PC-9 (cell line): Measurements from ENCODE around the gene C3orf70. TPM values are rescaled to one million over a fixed set of nuclear protein-coding genes. Genes with fewer than 3 reads are reported as not detected.

Experiments
- BruUV-seq: library from RNA; stranded (reverse); fragments of 400-500 nt; replicated peaks from 2 replicates; lab custom pipeline; 2021; lab: Mats Ljungman, UMichigan
- CTCF ChIA-PET: fragments of 300-600 bp; sonication (Branson Sonifier 250); formaldehyde crosslinking; loops from one replicate; lab custom pipeline; 2022; ENCODE audit warnings: antibody characterized with exemption; lab: Charles Lee
- POLR2A ChIA-PET: fragments of 300-600 bp; sonication (Branson Sonifier 250); formaldehyde crosslinking; loops from one replicate; lab custom pipeline; 2022; ENCODE audit warnings: antibody characterized with exemption; ENCODE audit not compliant: unreplicated experiment; lab: Charles Lee
- DNase-seq, 2 experiments: peaks; one replicate each; pipeline versions ENCODE4 v3.0.0 to v3.0.0-alpha.2; 2015 to 2022; ENCODE audit warnings: mixed read lengths in 1 of 2
- H2AFZ ChIP-seq: fragments of 200-600 bp; sonication (generic); 2 replicates; pipeline ENCODE4 v1.8.1; 2017; ENCODE audit warnings: antibody characterized with exemption
- H3F3A ChIP-seq: fragments of 200-600 bp; sonication (generic); 2 replicates; pipeline ENCODE4 v1.8.1; 2017; ENCODE audit warnings: antibody characterized with exemption, mild to moderate bottlenecking, low read depth; ENCODE audit not compliant: insufficient read depth
- H3K27ac ChIP-seq: fragments of 200-600 bp; sonication (generic); 2 replicates; pipeline ENCODE4 v1.6.1; 2016; ENCODE audit warnings: mixed run types
- H3K27me3 ChIP-seq: fragments of 200-600 bp; sonication (generic); 2 replicates; pipeline ENCODE4 v1.6.1; 2016; ENCODE audit warnings: low read depth, mixed run types; ENCODE audit not compliant: insufficient read depth
- H3K36me3 ChIP-seq: fragments of 200-600 bp; sonication (generic); 2 replicates; pipeline ENCODE4 v1.6.1; 2016; ENCODE audit warnings: low read depth, mixed run types
- H3K4me1 ChIP-seq: fragments of 200-600 bp; sonication (generic); replicated peaks from 2 replicates; pipeline ENCODE4 v1.6.1; 2016; ENCODE audit warnings: mixed run types; ENCODE audit not compliant: insufficient read depth
- H3K4me2 ChIP-seq: fragments of 200-600 bp; sonication (generic); 2 replicates; pipeline ENCODE4 v1.6.1; 2017; ENCODE audit warnings: mixed run types
- H3K4me3 ChIP-seq: fragments of 200-600 bp; sonication (generic); 2 replicates; pipeline ENCODE4 v1.6.1; 2016; ENCODE audit warnings: mixed run types
- H3K79me2 ChIP-seq: fragments of 200-600 bp; sonication (generic); 2 replicates; pipeline ENCODE4 v1.6.1; 2017; ENCODE audit warnings: low read depth, mixed run types
- H3K9me2 ChIP-seq: fragments of 200-600 bp; sonication (generic); 2 replicates; pipeline ENCODE4 v1.8.1; 2017; ENCODE audit warnings: mild to moderate bottlenecking; ENCODE audit not compliant: insufficient read depth
- H3K9me3 ChIP-seq: fragments of 200-600 bp; sonication (generic); 2 replicates; pipeline ENCODE4 v1.8.1; 2016; ENCODE audit warnings: low read depth; ENCODE audit not compliant: insufficient read depth
- H4K20me1 ChIP-seq: fragments of 200-600 bp; sonication (generic); 2 replicates; pipeline ENCODE4 v1.8.1; 2017; ENCODE audit not compliant: insufficient read depth
- CTCF ChIP-seq: fragments of 200-600 bp; sonication (generic); conservative IDR thresholded peaks from 2 replicates; pipeline ENCODE4 v1.6.1; 2017; ENCODE audit warnings: mixed run types, antibody characterized with exemption, mild to moderate bottlenecking, moderate library complexity
- EZH2 ChIP-seq: fragments of 200-600 bp; sonication (generic); IDR thresholded peaks from 2 replicates; pipeline ENCODE4 v1.8.0; 2017; ENCODE audit warnings: antibody characterized with exemption, low read depth
- intact Hi-C: fragments of 100-400 bp; cut with micrococcal nuclease; formaldehyde crosslinking; loops from one replicate; pipeline ENCODE4 v1.10.0; 2022; ENCODE audit not compliant: unreplicated experiment
- total RNA-seq: library from RNA; stranded (reverse); gene quantifications from 2 replicates; pipeline ENCODE4 v1.2.3, GENCODE V29; 2021

The C3orf70 gene
- total RNA-seq, 1 experiment from 2014 or later = not detected

- Histone ChIP-seq H4K20me1 (no peaks in the 10 kb centered on the region), H3K4me2 (no peak overlapping the region), H3K27ac (no peak overlapping the region), H3K4me3 (no peak overlapping the region), H3K9me3 (no peaks in the 10 kb centered on the region), H3K9me2 (no peaks in the 10 kb centered on the region), H3K27me3 (peaks cover 66% of the 10 kb centered on the region), H3K4me1 (no peaks in the 10 kb centered on the region), H2AFZ (no peak overlapping the region), H3K79me2 (no peaks in the 10 kb centered on the region), H3K36me3 (no peaks in the 10 kb centered on the region), H3F3A (no peaks in the 10 kb centered on the region)
- BruUV-seq = no TSS peak
- POLR2A ChIA-PET = no interaction called here
- DNase-seq = no peak
- no peak for TF ChIP-seq CTCF
- TF ChIP-seq EZH2 = no peak
- CTCF ChIA-PET = no interaction called here
- intact Hi-C loops = no loop called here
Observed at GRCh38 chr3:185162634-185163033, 9.8 kb upstream of the C3orf70 start.

- no peaks in the 10 kb centered on the region for H3F3A ChIP-seq
- no peaks in the 10 kb centered on the region for H3K4me1 ChIP-seq
- H2AFZ ChIP-seq = no peak overlapping the region
- H3K27ac ChIP-seq = no peak overlapping the region
- no TSS peak for BruUV-seq
- ChIA-PET CTCF (no interaction called here), POLR2A (no interaction called here)
- H3K79me2 ChIP-seq = no peaks in the 10 kb centered on the region
- TF ChIP-seq CTCF (no peak), EZH2 (no peak)
- intact Hi-C loops = no loop called here
- no peak overlapping the region for H3K4me3 ChIP-seq
- DNase-seq = no peak
- H3K36me3 ChIP-seq = no peaks in the 10 kb centered on the region
- H3K9me3 ChIP-seq = no peaks in the 10 kb centered on the region
- no peak overlapping the region for H3K4me2 ChIP-seq
- H4K20me1 ChIP-seq = no peaks in the 10 kb centered on the region
- H3K27me3 ChIP-seq = peaks cover 75% of the 10 kb centered on the region
- no peaks in the 10 kb centered on the region for H3K9me2 ChIP-seq
Observed at GRCh38 chr3:185161761-185162160, 8.9 kb upstream of the C3orf70 start.

GRCh38 chr3:185157347-185157746 is 4.5 kb upstream of the C3orf70 start:
- ChIA-PET POLR2A (no interaction called here), CTCF (no interaction called here)
- Histone ChIP-seq H3K4me1 (no peaks in the 10 kb centered on the region), H3K27ac (no peak overlapping the region), H3K27me3 (peaks cover 75% of the 10 kb centered on the region), H3K36me3 (no peaks in the 10 kb centered on the region), H4K20me1 (no peaks in the 10 kb centered on the region), H3K4me3 (no peak overlapping the region), H3K4me2 (no peak overlapping the region), H3K79me2 (no peaks in the 10 kb centered on the region), H3K9me3 (no peaks in the 10 kb centered on the region), H3F3A (no peaks in the 10 kb centered on the region), H2AFZ (no peak overlapping the region), H3K9me2 (no peaks in the 10 kb centered on the region)
- DNase-seq = no peak
- intact Hi-C loops = no loop called here
- BruUV-seq = no TSS peak
- no peak for TF ChIP-seq EZH2
- TF ChIP-seq CTCF = no peak
